ENCODE results near the gene NDUFAF3. TPM values are rescaled to one million over a fixed set of nuclear protein-coding genes. Genes with fewer than 3 reads are reported as not detected.
A peak's percentile ranks its signal among the peaks of the same experiment; 100 is the strongest.

The NDUFAF3 gene
- total RNA-seq, 3 donors from 2014 or later: 61.0 to 69.9 (median 63.2) TPM

DNA sequence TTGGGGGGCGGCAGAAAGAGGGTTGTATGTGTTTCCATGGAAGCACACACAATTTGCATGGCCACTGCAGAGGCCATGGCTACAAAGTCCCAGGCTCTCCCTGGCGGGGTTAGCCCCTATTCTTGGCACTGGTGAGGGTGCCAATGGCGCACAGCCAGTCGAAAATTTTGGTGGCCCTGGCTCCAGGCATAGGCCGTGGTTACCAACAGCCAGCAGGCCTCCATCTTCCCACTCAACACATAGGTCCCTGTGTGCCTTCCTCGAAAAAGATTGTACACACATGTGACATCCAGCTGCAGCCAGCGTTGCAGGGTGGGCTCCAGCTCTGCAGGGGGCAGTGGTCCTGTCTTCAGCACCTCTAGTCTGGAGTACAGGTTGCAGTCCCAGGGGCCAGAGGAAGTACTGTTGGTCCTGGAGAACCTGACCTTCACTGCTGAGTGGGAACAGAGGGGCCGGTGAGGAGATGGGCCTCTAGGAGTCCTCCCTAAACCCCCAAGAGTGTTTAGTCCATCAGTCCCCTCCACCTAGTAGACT lies 24.8 kb upstream of the NDUFAF3 start:
- DNase-seq (no peak), ATAC-seq (no peak)
- intact Hi-C loops (cut with DNase I, micrococcal nuclease): no loop called here
- Histone ChIP-seq H3K4me3 (no peak overlapping the region), H3K9me3 (no peaks in the 10 kb centered on the region), H3K4me1 (ENCODE audit: low read depth) (peaks cover 3% of the 10 kb centered on the region), H3K36me3 (ENCODE audit: low read depth) (no peaks in the 10 kb centered on the region)
- TF ChIP-seq, protein P1, sequence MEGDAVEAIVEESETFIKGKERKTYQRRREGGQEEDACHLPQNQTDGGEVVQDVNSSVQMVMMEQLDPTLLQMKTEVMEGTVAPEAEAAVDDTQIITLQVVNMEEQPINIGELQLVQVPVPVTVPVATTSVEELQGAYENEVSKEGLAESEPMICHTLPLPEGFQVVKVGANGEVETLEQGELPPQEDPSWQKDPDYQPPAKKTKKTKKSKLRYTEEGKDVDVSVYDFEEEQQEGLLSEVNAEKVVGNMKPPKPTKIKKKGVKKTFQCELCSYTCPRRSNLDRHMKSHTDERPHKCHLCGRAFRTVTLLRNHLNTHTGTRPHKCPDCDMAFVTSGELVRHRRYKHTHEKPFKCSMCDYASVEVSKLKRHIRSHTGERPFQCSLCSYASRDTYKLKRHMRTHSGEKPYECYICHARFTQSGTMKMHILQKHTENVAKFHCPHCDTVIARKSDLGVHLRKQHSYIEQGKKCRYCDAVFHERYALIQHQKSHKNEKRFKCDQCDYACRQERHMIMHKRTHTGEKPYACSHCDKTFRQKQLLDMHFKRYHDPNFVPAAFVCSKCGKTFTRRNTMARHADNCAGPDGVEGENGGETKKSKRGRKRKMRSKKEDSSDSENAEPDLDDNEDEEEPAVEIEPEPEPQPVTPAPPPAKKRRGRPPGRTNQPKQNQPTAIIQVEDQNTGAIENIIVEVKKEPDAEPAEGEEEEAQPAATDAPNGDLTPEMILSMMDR (IDR thresholded peaks at IDR 0.05): no peak

DNA sequence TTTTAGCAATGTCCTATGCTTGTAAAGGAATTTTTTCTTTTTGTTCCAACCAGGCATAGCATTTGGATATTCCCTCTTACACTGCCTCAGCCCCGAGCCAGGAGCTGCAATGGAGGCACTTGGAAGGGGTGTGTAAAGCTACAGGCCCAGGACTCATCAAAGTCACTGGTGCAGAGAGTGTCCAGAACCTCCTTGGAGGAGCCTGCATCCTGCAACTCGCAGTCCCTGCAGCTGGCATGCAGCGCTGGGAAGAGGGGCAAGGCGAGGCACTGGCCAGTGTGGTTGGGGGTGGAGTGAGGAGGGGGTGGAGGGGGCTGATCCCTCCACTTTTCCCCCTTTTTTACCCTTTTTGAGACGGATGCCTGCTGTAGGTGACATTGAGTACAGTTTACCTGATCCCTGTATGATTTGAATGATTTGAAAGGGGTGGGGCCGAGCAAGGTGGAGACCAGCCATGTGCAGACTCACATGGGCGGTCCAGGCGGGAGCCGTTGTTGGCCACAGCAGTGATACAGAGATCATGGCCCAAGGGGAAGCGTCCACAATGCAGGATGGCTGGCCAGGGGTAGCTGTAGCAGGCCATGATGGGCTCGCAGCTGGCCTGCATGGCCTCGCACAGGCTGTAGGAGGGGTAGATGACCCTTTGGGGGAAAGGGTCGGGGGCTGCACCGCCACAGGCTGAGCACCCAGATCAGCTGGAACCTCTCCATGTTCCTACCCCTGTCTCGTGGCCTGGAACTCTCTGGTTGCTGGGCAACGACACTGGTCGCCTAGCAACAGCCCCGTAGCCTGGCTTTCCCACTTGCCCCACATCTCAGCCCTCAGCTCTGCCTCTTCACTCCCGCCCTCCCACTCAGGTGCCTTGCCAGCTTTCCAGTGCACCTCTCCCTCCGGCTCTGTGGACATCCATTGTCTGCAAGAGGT lies 23.9 kb upstream of the NDUFAF3 start:
- Histone ChIP-seq H3K9me3 (no peaks in the 10 kb centered on the region), H3K4me3 (no peak overlapping the region), H3K36me3 (ENCODE audit: low read depth) (no peaks in the 10 kb centered on the region), H3K4me1 (ENCODE audit: low read depth) (no peaks in the 10 kb centered on the region)
- DNase-seq: no peak
- TF ChIP-seq, protein P1 (IDR thresholded peaks at IDR 0.05): no peak
- intact Hi-C loops (cut with DNase I, micrococcal nuclease): no loop called here
- ATAC-seq: no peak

DNA sequence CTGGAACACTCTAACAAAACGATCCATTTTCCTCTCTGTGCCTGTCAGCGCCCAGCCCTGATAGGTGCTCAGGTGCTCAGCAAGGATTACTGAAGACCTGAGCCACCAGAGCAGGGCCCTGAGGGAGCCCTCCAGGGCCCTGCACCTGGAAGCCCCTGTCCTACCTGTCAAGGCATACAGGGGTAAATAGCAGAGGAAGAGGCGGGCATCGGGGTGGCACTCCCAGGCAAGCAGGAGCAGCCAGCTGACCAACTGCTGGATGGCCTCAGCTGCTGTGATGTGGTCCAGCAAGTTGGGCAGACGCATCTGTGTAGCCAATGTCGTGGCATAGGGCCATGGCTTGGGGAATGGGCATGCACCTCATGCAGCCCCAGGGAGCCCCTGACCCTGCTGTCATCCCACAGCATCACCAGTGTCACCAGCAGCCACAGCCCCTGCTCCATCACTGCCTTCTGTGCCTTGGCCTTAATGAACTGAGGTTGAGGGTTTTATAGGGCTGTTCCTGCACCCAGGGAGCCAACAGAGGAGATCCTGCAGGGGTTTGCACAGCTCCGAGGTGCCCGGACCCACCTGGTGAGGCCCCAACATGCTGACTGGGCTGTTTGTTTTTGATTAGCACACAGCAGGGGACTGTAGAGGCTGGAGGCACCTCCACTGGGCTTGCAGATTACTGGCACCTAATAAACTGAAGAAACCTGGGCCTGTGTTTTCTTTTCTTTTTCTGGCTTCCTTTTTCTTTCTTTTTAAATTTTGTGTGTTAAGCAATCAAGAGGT lies 22.6 kb upstream of the NDUFAF3 start:
- intact Hi-C loops (cut with DNase I, micrococcal nuclease): no loop called here
- TF ChIP-seq, protein P1 (IDR thresholded peaks at IDR 0.05): no peak
- no peaks in the 10 kb centered on the region for H3K4me1 ChIP-seq (ENCODE audit: low read depth)
- ATAC-seq (no peak), DNase-seq (peak in 1 of 3 donors; percentile 24)
- H3K4me3 ChIP-seq: no peak overlapping the region
- H3K36me3 ChIP-seq (ENCODE audit: low read depth): no peaks in the 10 kb centered on the region
- no peaks in the 10 kb centered on the region for H3K9me3 ChIP-seq

DNA sequence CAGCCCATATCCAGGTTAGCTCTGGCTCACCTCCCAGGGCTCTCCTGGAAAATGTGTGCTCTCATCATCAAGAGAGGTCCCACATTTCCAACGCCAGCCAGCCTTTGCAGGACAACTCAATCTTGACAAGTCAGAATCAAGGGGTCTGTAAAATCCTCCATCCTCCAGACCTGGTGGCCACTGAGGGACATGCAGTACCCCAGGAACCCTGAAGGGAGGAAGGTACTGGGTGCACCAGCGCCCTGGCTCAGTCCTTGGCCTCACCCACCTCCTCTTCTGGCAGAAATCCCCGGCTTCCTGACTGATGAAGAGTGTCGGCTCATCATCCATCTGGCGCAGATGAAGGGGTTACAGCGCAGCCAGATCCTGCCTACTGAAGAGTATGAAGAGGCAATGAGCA lies 20.8 kb upstream of the NDUFAF3 start:
- H3K4me1 ChIP-seq (ENCODE audit: low read depth): peaks cover 6% of the 10 kb centered on the region
- no peaks in the 10 kb centered on the region for H3K36me3 ChIP-seq (ENCODE audit: low read depth)
- no peaks in the 10 kb centered on the region for H3K9me3 ChIP-seq
- TF ChIP-seq, protein P1 (IDR thresholded peaks at IDR 0.05): no peak
- H3K4me3 ChIP-seq: no peak overlapping the region
- ATAC-seq: no peak
- no peak for DNase-seq
- intact Hi-C loops (cut with DNase I, micrococcal nuclease): no loop called here

DNA sequence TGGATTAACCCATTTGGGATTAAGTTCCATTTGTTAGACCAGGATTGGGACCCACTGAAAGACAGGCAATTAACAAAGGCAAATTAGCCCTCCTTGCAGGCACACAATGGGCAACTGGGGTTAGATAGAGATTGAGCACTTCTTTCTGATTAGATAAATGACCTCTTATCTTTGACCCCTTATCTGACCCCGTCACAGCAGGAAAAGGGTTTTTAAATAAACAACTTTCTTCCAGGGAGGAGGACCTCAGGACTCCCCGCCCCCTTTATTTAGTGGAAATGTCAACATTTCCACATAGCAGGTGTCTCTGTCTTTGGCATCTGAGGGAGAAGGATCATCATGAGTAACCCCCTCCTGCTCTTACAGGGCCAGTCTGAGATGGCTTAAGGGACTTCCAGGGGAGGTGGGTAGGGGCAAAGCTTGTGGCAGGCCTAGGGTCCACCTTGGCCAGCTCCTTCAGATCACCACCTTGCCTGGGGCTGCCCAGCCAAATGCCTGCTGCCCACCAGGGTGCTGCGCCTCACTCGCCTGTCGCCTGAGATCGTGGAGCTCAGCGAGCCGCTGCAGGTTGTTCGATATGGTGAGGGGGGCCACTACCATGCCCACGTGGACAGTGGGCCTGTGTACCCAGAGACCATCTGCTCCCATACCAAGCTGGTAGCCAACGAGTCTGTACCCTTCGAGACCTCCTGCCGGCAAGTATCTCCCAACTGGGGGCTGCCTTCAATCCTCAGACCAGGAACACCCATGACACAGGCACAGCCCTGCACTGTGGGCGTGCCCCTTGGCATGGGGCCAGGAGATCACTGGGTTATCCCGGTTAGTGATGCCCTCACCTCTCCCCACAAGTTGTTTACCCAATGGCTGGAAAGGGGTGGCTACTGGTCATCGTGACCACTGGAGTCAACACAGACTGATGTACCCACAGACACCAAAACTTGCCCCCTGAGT lies 17.3 kb upstream of the NDUFAF3 start:
- no peaks in the 10 kb centered on the region for H3K36me3 ChIP-seq (ENCODE audit: low read depth)
- no peak for ATAC-seq
- intact Hi-C loops (cut with DNase I, micrococcal nuclease): no loop called here
- H3K4me1 ChIP-seq (ENCODE audit: low read depth): peaks cover 9% of the 10 kb centered on the region
- TF ChIP-seq, protein P1 (IDR thresholded peaks at IDR 0.05): no peak
- H3K4me3 ChIP-seq: no peak overlapping the region
- DNase-seq: peak; percentile 81 to 87 (median 84)
- H3K9me3 ChIP-seq: no peaks in the 10 kb centered on the region

Data from mucosa of descending colon (tissue), 3 donors.